Measurements from ENCODE around the gene RNF112. TPM values are rescaled to one million over a fixed set of nuclear protein-coding genes. Genes with fewer than 3 reads are reported as not detected.
"Not testable (repeated sequence)": the region's sequence is repeated elsewhere in the genome, so short reads cannot be mapped to it uniquely, and the experiment has no call there.

RNF112 gene
- total RNA-seq, 1 donor = under 0.01 TPM

- no peak for DNase-seq (ENCODE audit: low read depth in 2 of 3, low spot score in 2 of 3)
Observed at GRCh38 chr17:19442731-19443130, 31.7 kb downstream of the RNF112 start.

- no peak for DNase-seq (ENCODE audit: low read depth in 2 of 3, low spot score in 2 of 3)
Observed at GRCh38 chr17:19443148-19443547, 32.1 kb downstream of the RNF112 start.

GRCh38 chr17:19445105-19445504, 34.1 kb downstream of the RNF112 start:
- no peak for DNase-seq (ENCODE audit: low read depth in 2 of 3, low spot score in 2 of 3)

- DNase-seq (ENCODE audit: low read depth in 2 of 3, low spot score in 2 of 3) = not testable (repeated sequence)
Observed at GRCh38 chr17:19446577-19446976, 35.5 kb downstream of the RNF112 start.

- peak; percentile 51 to 77 (median 56) for DNase-seq (ENCODE audit: low read depth in 2 of 3, low spot score in 2 of 3)
Observed at GRCh38 chr17:19447085-19447583, 36.1 kb downstream of the RNF112 start.

GRCh38 chr17:19448341-19449268, 37.6 kb downstream of the RNF112 start:
- peak in 2 of 3 donors; percentile 53 to 66 for DNase-seq (ENCODE audit: low read depth in 2 of 3, low spot score in 2 of 3)

- DNase-seq (ENCODE audit: low read depth in 2 of 3, low spot score in 2 of 3) = no peak
Observed at GRCh38 chr17:19449656-19450055, 38.6 kb downstream of the RNF112 start.

- DNase-seq (ENCODE audit: low read depth in 2 of 3, low spot score in 2 of 3) = no peak
Observed at GRCh38 chr17:19453296-19453695, 42.3 kb downstream of the RNF112 start.

GRCh38 chr17:19454074-19454473, 43.0 kb downstream of the RNF112 start:
- no peak for DNase-seq (ENCODE audit: low read depth in 2 of 3, low spot score in 2 of 3)

- DNase-seq (ENCODE audit: low read depth in 2 of 3, low spot score in 2 of 3) = no peak
Observed at GRCh38 chr17:19456016-19456927, 45.2 kb downstream of the RNF112 start.

GRCh38 chr17:19457046-19457445, 46.0 kb downstream of the RNF112 start:
- DNase-seq (ENCODE audit: low read depth in 2 of 3, low spot score in 2 of 3) = no peak

- no peak for DNase-seq (ENCODE audit: low read depth in 2 of 3, low spot score in 2 of 3)
Observed at GRCh38 chr17:19457830-19458271, 46.8 kb downstream of the RNF112 start.

- DNase-seq (ENCODE audit: low read depth in 2 of 3, low spot score in 2 of 3) = not testable (repeated sequence)
Observed at GRCh38 chr17:19458481-19458880, 47.4 kb downstream of the RNF112 start.

GRCh38 chr17:19459018-19459655, 48.1 kb downstream of the RNF112 start:
- not testable (repeated sequence) for DNase-seq (ENCODE audit: low read depth in 2 of 3, low spot score in 2 of 3)

GRCh38 chr17:19460700-19461099, 49.7 kb downstream of the RNF112 start:
- no peak for DNase-seq (ENCODE audit: low read depth in 2 of 3, low spot score in 2 of 3)

GRCh38 chr17:19461116-19461515, 50.1 kb downstream of the RNF112 start:
- no peak for DNase-seq (ENCODE audit: low read depth in 2 of 3, low spot score in 2 of 3)

- no peak for DNase-seq (ENCODE audit: low read depth in 2 of 3, low spot score in 2 of 3)
Observed at GRCh38 chr17:19461681-19462080, 50.6 kb downstream of the RNF112 start.

GRCh38 chr17:19462456-19463035, 51.5 kb downstream of the RNF112 start:
- not testable (repeated sequence) for DNase-seq (ENCODE audit: low read depth in 2 of 3, low spot score in 2 of 3)

GRCh38 chr17:19464031-19465026, 53.3 kb downstream of the RNF112 start:
- DNase-seq (ENCODE audit: low read depth in 2 of 3, low spot score in 2 of 3) = no peak

Data from hematopoietic multipotent progenitor cell (in vitro differentiated cells).